CD8-positive, alpha-beta memory T cell (primary cell): ENCODE results near the gene TMEM151A. TPM values are rescaled to one million over a fixed set of nuclear protein-coding genes. Genes with fewer than 3 reads are reported as not detected.

Source experiments
- CTCF ChIA-PET: fragments of 350-600 bp; sonication (Branson Sonifier 250); formaldehyde crosslinking; loops from one replicate; lab custom pipeline; 2021; ENCODE audit warnings: antibody characterized with exemption; lab: Charles Lee
- POLR2A ChIA-PET: fragments of 350-600 bp; sonication (Branson Sonifier 250); formaldehyde crosslinking; loops from one replicate; lab custom pipeline; 2021; ENCODE audit warnings: antibody characterized with exemption; lab: Charles Lee
- DNase-seq, 5 donors: peaks; one replicate each; pipeline versions ENCODE4 v3.0.0 to v3.0.0-alpha.2; 2020 to 2022; ENCODE audit warnings: mixed read lengths in 1 of 5
- H3K27ac ChIP-seq: one replicate; pipeline ENCODE4 v1.7.0; 2013; ENCODE audit warnings: low read depth, mild to moderate bottlenecking, low read length, moderate library complexity
- H3K27me3 ChIP-seq: 2 replicates; pipeline ENCODE4 v1.7.0; 2013; ENCODE audit warnings: low read length, mild to moderate bottlenecking; ENCODE audit not compliant: insufficient read depth, poor library complexity, severe bottlenecking
- H3K36me3 ChIP-seq: 2 replicates; pipeline ENCODE4 v1.7.0; 2013; ENCODE audit warnings: mild to moderate bottlenecking, low read length, moderate library complexity; ENCODE audit not compliant: insufficient read depth
- H3K4me1 ChIP-seq: 2 replicates; pipeline ENCODE4 v1.7.0; 2013; ENCODE audit warnings: mild to moderate bottlenecking, low read length, moderate library complexity; ENCODE audit not compliant: insufficient read depth
- H3K4me3 ChIP-seq: 2 replicates; pipeline ENCODE4 v1.7.0; 2013; ENCODE audit warnings: mild to moderate bottlenecking, low read length
- H3K9me3 ChIP-seq: 2 replicates; pipeline ENCODE4 v1.7.0; 2013; ENCODE audit warnings: mild to moderate bottlenecking, low read length
- H3K27ac Mint-ChIP-seq, 8 donors: one replicate each; pipeline ENCODE4 v1.8.0; 2020 to 2021; ENCODE audit warnings: mixed read lengths in 8 of 8, mild to moderate bottlenecking in 6 of 8, inconsistent platforms in 3 of 8, moderate library complexity in 3 of 8
- H3K27me3 Mint-ChIP-seq, 2 donors: one replicate each; pipeline ENCODE4 v1.8.0; 2020 to 2021; ENCODE audit warnings: mixed read lengths in 2 of 2, mild to moderate bottlenecking in 1 of 2, moderate library complexity in 1 of 2
- H3K36me3 Mint-ChIP-seq, 3 donors: one replicate each; pipeline ENCODE4 v1.8.0; 2020 to 2021; ENCODE audit warnings: mixed read lengths in 3 of 3, inconsistent platforms in 1 of 3, mild to moderate bottlenecking in 1 of 3
- H3K4me1 Mint-ChIP-seq, 3 donors: one replicate each; pipeline ENCODE4 v1.8.0; 2020 to 2021; ENCODE audit warnings: mixed read lengths in 3 of 3, inconsistent platforms in 1 of 3, mild to moderate bottlenecking in 1 of 3
- H3K4me3 Mint-ChIP-seq, 7 donors: one replicate each; pipeline ENCODE4 v1.8.0; 2020 to 2021; ENCODE audit warnings: mixed read lengths in 7 of 7, mild to moderate bottlenecking in 6 of 7, moderate library complexity in 4 of 7, inconsistent platforms in 2 of 7
- H3K9me3 Mint-ChIP-seq, 5 donors: one replicate each; pipeline ENCODE4 v1.8.0; 2020 to 2022; ENCODE audit warnings: mixed read lengths in 5 of 5, mild to moderate bottlenecking in 3 of 5, moderate library complexity in 2 of 5, inconsistent platforms in 1 of 5
- polyA plus RNA-seq: library from polyadenylated mRNA; unstranded; fragments of 300-500 nt; fragmentation: Illumina TruSeq; gene quantifications from one replicate; pipeline ENCODE4 v1.2.3, GENCODE V29; 2021
- total RNA-seq, 2 experiments: library from RNA; stranded (reverse); gene quantifications; one replicate each; pipeline ENCODE4 v1.2.3, GENCODE V29; 2021

Gene TMEM151A
- total and polyA plus RNA-seq, 3 experiments from 2014 or later, result not detected

- peaks cover 0 to 61% (median 8%) of the 10 kb centered on the region in 3 donors for H3K36me3 Mint-ChIP-seq
- Histone ChIP-seq H3K4me3 (no peak overlapping the region), H3K27ac (no peak overlapping the region), H3K9me3 (no peaks in the 10 kb centered on the region), H3K36me3 (peaks cover 13% of the 10 kb centered on the region), H3K27me3 (no peaks in the 10 kb centered on the region), H3K4me1 (peaks cover 7% of the 10 kb centered on the region)
- peaks cover 16 to 29% (median 27%) of the 10 kb centered on the region in 3 donors for H3K4me1 Mint-ChIP-seq
- peak overlapping the region in 3 of 8 donors; percentile 12 to 59 (median 50) for H3K27ac Mint-ChIP-seq
- CTCF ChIA-PET, result interaction anchor here (2.1 kb wide), 1 partner anchor 41 kb away, joined by 10 read pairs; no protein-coding TSS in a partner anchor
- H3K4me3 Mint-ChIP-seq, result peak overlapping the region in 1 of 7 donors; percentile 37
- H3K9me3 Mint-ChIP-seq, result no peaks in the 10 kb centered on the region
- peaks cover 0 to 5% of the 10 kb centered on the region in 2 donors for H3K27me3 Mint-ChIP-seq
- no peak for DNase-seq
- POLR2A ChIA-PET, result no interaction called here
These were observed 28.5 kb upstream of the TMEM151A start for GRCh38 chr11:66263231-66263630.

DNA sequence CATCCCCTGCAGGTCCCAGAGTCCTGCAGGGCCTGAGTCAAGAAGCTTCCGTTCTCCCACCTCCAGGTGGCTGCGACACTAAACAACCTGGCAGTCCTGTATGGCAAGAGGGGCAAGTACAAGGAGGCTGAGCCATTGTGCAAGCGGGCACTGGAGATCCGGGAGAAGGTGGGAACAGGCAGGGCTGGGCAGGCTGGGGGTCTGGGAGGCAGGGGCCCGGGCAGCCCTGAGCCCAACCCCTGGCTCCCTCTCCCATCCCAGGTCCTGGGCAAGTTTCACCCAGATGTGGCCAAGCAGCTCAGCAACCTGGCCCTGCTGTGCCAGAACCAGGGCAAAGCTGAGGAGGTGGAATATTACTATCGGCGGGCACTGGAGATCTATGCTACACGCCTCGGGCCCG is 27.9 kb upstream of the TMEM151A start:
- ChIA-PET CTCF (no interaction called here), POLR2A (no interaction called here)
- Mint-ChIP-seq H3K4me3 (peak overlapping the region in 1 of 7 donors; percentile 37), H3K27ac (peak overlapping the region in 3 of 8 donors; percentile 12 to 50 (median 29)), H3K36me3 (peaks cover 0 to 64% (median 8%) of the 10 kb centered on the region in 3 donors), H3K9me3 (no peaks in the 10 kb centered on the region), H3K4me1 (peaks cover 15 to 26% (median 24%) of the 10 kb centered on the region in 3 donors), H3K27me3 (peaks cover 0 to 7% of the 10 kb centered on the region in 2 donors)
- Histone ChIP-seq H3K27ac (no peak overlapping the region), H3K27me3 (no peaks in the 10 kb centered on the region), H3K4me1 (peaks cover 3% of the 10 kb centered on the region), H3K36me3 (peaks cover 13% of the 10 kb centered on the region), H3K4me3 (no peak overlapping the region), H3K9me3 (no peaks in the 10 kb centered on the region)
- DNase-seq, result no peak

- H3K4me1 Mint-ChIP-seq, result peaks cover 16 to 24% (median 22%) of the 10 kb centered on the region in 3 donors
- no peak overlapping the region for H3K27ac ChIP-seq
- DNase-seq, result no peak
- ChIA-PET CTCF (no interaction called here), POLR2A (no interaction called here)
- peak overlapping the region in 2 of 7 donors; percentile 27 to 74 for H3K4me3 Mint-ChIP-seq
- no peaks in the 10 kb centered on the region for H3K9me3 ChIP-seq
- no peak overlapping the region for H3K4me3 ChIP-seq
- peaks cover 2% of the 10 kb centered on the region for H3K4me1 ChIP-seq
- no peaks in the 10 kb centered on the region for H3K27me3 ChIP-seq
- peaks cover 0 to 64% (median 4%) of the 10 kb centered on the region in 3 donors for H3K36me3 Mint-ChIP-seq
- H3K9me3 Mint-ChIP-seq, result no peaks in the 10 kb centered on the region
- peaks cover 0 to 5% of the 10 kb centered on the region in 2 donors for H3K27me3 Mint-ChIP-seq
- peaks cover 13% of the 10 kb centered on the region for H3K36me3 ChIP-seq
- H3K27ac Mint-ChIP-seq, result peak overlapping the region in 3 of 8 donors; percentile 29 to 69 (median 50)
These were observed 27.3 kb upstream of the TMEM151A start for GRCh38 chr11:66264383-66264782.

DNA sequence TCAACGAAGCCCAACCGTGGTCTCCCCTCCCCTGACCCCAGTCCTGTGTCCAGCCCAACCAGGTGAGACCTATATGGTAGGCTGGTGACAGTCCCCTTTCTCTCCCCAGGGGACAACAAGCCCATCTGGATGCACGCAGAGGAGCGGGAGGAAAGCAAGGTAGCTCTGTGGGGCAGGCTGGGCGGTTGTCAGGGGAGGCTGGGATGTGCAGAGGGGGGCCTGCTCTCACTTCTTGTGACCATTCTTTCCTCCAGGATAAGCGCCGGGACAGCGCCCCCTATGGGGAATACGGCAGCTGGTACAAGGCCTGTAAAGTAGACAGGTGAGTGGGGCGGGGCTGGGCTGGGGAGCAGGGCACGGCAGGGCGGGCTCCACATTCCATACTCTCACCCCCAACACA is 26.8 kb upstream of the TMEM151A start:
- Histone ChIP-seq H3K4me3 (no peak overlapping the region), H3K27me3 (no peaks in the 10 kb centered on the region), H3K36me3 (peaks cover 13% of the 10 kb centered on the region), H3K9me3 (no peaks in the 10 kb centered on the region), H3K4me1 (peaks cover 8% of the 10 kb centered on the region), H3K27ac (no peak overlapping the region)
- peak overlapping the region in 1 of 7 donors; percentile 74 for H3K4me3 Mint-ChIP-seq
- peak overlapping the region in 6 of 8 donors; percentile 29 to 69 (median 42) for H3K27ac Mint-ChIP-seq
- ChIA-PET POLR2A (no interaction called here), CTCF (interaction anchor here (0.6 kb wide), 1 partner anchor 278 kb away, joined by 4 read pairs; no protein-coding TSS in a partner anchor)
- peaks cover 0 to 61% (median 0%) of the 10 kb centered on the region in 3 donors for H3K36me3 Mint-ChIP-seq
- peaks cover 0 to 5% of the 10 kb centered on the region in 2 donors for H3K27me3 Mint-ChIP-seq
- H3K4me1 Mint-ChIP-seq, result peaks cover 22 to 25% (median 23%) of the 10 kb centered on the region in 3 donors
- H3K9me3 Mint-ChIP-seq, result no peaks in the 10 kb centered on the region
- no peak for DNase-seq

DNA sequence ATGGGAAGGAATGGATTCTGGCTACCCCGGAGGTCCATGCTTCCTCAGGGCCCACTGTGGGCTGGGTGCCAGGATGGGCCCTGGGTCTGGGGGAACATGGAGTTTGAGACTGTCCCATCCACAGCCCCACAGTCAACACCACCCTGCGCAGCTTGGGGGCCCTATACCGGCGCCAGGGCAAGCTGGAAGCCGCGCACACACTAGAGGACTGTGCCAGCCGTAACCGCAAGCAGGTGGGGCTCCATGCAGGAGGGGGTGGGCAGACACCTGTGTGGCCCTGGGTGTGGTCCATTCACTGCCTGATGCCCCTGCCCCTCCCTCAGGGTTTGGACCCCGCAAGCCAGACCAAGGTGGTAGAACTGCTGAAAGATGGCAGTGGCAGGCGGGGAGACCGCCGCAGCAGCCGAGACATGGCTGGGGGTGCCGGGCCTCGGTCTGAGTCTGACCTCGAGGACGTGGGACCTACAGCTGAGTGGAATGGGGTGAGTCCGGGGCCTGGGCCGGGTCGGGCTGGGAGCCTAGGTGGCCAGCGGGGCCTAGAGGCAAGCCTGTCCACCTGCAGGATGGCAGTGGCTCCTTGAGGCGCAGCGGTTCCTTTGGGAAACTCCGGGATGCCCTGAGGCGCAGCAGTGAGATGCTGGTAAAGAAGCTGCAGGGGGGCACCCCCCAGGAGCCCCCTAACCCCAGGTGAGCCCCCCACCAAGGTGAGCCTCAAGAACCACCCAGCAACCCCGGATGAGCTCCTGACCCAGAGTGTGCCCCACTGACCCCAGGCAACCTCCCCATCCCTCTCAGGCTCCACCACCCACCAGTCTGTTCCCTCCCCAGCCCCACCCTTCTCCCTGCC is 25.9 kb upstream of the TMEM151A start:
- peaks cover 0 to 5% of the 10 kb centered on the region in 2 donors for H3K27me3 Mint-ChIP-seq

GRCh38 chr11:66266378-66267038 is 25.2 kb upstream of the TMEM151A start:
- Mint-ChIP-seq H3K27me3 (peaks cover 0 to 7% of the 10 kb centered on the region in 2 donors), H3K4me3 (peak overlapping the region; percentile 50 to 97 (median 94)), H3K9me3 (no peaks in the 10 kb centered on the region), H3K27ac (peak overlapping the region in 6 of 8 donors; percentile 77 to 96 (median 90)), H3K36me3 (peaks cover 0 to 56% (median 3%) of the 10 kb centered on the region in 3 donors), H3K4me1 (peaks cover 31 to 37% (median 35%) of the 10 kb centered on the region in 3 donors)
- ChIA-PET POLR2A (interaction anchor here (1.0 to 1.4 kb wide), 2 partner anchors 11 to 22 kb away, joined by 3 to 8 read pairs; partner anchors contain the start of gene YIF1A), CTCF (interaction anchor here (1.2 to 3.3 kb wide), 2 partner anchors 44 to 45 kb away, joined by 3 to 16 read pairs; no protein-coding TSS in a partner anchor)
- no peak overlapping the region for H3K27ac ChIP-seq
- peaks cover 21% of the 10 kb centered on the region for H3K4me1 ChIP-seq
- no peak overlapping the region for H3K4me3 ChIP-seq
- H3K36me3 ChIP-seq, result peaks cover 10% of the 10 kb centered on the region
- DNase-seq, result no peak
- H3K9me3 ChIP-seq, result no peaks in the 10 kb centered on the region
- H3K27me3 ChIP-seq, result no peaks in the 10 kb centered on the region

More for the DNA sequence above, 25.9 kb upstream of the TMEM151A start:
- Histone ChIP-seq H3K36me3 (peaks cover 10% of the 10 kb centered on the region), H3K9me3 (no peaks in the 10 kb centered on the region), H3K4me1 (peaks cover 16% of the 10 kb centered on the region), H3K4me3 (no peak overlapping the region), H3K27ac (no peak overlapping the region), H3K27me3 (no peaks in the 10 kb centered on the region)
- H3K27ac Mint-ChIP-seq, result no peak overlapping the region
- no peaks in the 10 kb centered on the region for H3K9me3 Mint-ChIP-seq
- ChIA-PET POLR2A (interaction anchor here (1.0 to 1.4 kb wide), 2 partner anchors 11 to 23 kb away, joined by 3 to 8 read pairs; partner anchors contain the start of gene YIF1A), CTCF (interaction anchor here (0.6 to 3.3 kb wide), 3 partner anchors 43 to 279 kb away, joined by 3 to 16 read pairs (median 4); no protein-coding TSS in a partner anchor)
- H3K36me3 Mint-ChIP-seq, result peaks cover 0 to 59% (median under 1%) of the 10 kb centered on the region in 3 donors
- peak overlapping the region in 2 of 7 donors; percentile 9 to 43 for H3K4me3 Mint-ChIP-seq
- no peak for DNase-seq
- H3K4me1 Mint-ChIP-seq, result peaks cover 27 to 34% (median 32%) of the 10 kb centered on the region in 3 donors

DNA sequence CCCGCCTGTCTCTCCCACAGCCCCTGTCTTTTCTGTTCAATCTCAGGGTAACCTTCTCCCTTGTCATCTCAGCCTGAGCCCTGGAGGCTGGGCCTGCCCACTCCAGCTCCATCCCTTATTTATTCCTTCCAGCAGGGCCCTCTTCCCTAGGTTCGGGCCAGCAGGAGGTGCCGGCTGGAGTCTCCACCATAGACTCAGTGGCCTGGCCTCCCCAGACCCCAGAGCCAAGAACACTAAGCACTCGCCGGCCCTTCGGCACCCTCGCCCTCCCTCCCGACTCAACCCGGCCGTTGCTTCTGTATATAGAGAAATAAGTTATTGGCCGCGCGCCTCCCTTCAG is 24.7 kb upstream of the TMEM151A start:
- H3K36me3 ChIP-seq, result peaks cover 11% of the 10 kb centered on the region
- H3K4me3 Mint-ChIP-seq, result peak overlapping the region; percentile 52 to 97 (median 94)

More for the DNA sequence above, 24.7 kb upstream of the TMEM151A start:
- POLR2A ChIA-PET, result interaction anchor here (1.4 to 2.2 kb wide), 3 partner anchors 22 to 46 kb away, joined by 7 to 9 read pairs (median 8); partner anchors contain the start of gene YIF1A
- Histone ChIP-seq H3K27ac (no peak overlapping the region), H3K27me3 (no peaks in the 10 kb centered on the region), H3K9me3 (no peaks in the 10 kb centered on the region), H3K4me3 (peak overlapping the region; percentile 73), H3K4me1 (peaks cover 26% of the 10 kb centered on the region)
- Mint-ChIP-seq H3K4me1 (peaks cover 36 to 42% (median 40%) of the 10 kb centered on the region in 3 donors), H3K27me3 (peaks cover 0 to 7% of the 10 kb centered on the region in 2 donors), H3K9me3 (no peaks in the 10 kb centered on the region), H3K36me3 (peaks cover 0 to 56% (median 3%) of the 10 kb centered on the region in 3 donors), H3K27ac (peak overlapping the region; percentile 56 to 96 (median 83))
- DNase-seq, result no peak
- CTCF ChIA-PET, result interaction anchor here (1.7 to 3.3 kb wide), 3 partner anchors 16 to 45 kb away, joined by 6 to 16 read pairs (median 8); no protein-coding TSS in a partner anchor
